ENCODE data around the gene KCNJ18.
"Not testable (repeated sequence)": the region's sequence is repeated elsewhere in the genome, so short reads cannot be mapped to it uniquely, and the experiment has no call there.

Gene KCNJ18

DNA sequence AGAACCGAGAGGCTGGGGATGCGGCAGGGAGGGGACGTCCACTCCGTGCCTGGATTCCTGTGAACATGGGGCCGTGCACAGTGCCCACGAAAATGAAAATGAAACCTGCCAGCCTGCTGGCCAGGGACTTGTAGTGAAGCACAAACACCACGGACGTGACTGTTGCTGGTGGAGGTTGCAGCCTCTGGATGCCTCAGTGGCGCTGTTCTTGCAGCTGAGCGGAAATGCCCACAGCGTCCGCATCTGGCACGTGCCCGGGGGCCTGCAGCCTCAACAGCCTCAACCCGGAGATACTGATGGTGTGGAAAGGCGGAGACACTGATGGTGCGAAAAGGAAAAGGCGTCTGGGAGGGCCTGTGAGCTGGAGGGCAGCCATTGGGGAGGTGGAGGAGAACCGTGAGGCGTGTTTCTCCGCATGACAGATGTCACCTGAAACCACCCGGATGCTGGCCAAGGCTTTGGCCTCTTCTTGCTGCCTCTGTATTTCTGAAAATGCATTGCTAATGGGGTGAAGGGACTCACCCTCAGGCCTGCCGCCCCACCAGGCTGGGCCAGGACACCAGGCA lies 44.8 kb downstream of the KCNJ18 start:
- not testable (repeated sequence) for DNase-seq

DNA sequence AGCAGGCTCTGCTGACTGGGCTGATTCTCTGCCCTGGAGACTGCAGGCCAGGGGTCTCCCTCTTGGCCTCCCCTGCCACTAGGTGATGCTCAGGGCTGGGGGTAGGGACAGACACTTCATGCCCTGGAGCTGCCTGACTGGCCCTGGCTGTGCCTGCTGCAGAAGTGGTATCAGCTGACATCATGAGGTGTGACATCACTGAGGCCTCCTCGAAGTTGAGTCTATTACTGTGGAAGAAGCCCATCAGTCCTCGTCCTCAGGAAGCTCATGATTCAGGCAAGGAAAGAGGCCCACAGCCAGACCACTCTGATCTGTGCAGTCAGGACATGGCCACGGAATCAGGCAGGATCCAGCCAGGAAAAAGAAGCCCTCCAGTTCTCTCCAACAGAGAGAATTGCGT lies 45.9 kb downstream of the KCNJ18 start:
- DNase-seq, result not testable (repeated sequence)

DNA sequence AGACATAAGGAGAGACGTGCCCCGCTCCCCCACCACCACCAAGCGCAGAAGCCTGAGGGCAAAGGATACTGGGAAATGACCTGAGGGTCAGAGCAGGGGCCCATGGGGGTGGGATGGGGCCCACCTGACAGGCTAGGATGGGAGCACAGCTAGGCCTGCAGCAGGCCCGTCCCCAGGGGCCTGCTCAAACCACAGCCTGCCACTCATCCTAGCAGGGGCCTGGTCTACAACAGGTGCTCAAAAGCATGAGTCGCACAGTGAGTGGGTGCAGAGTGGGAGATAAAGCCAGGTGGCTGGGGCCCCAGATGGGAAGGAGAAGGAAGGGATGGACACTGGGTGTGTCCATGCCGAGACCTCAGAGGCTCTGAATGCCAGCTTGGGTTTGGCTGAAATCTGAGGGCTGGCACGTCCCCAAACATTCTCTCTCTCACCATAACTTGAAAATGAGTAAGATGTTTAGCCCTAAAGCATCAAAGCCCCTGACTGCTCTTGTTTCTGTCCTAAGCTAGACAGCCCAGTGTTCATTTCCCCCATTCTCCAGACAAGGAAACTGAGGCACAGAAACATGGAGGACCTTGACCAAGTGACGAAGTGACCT lies 46.7 kb downstream of the KCNJ18 start:
- DNase-seq, result not testable (repeated sequence)

DNA sequence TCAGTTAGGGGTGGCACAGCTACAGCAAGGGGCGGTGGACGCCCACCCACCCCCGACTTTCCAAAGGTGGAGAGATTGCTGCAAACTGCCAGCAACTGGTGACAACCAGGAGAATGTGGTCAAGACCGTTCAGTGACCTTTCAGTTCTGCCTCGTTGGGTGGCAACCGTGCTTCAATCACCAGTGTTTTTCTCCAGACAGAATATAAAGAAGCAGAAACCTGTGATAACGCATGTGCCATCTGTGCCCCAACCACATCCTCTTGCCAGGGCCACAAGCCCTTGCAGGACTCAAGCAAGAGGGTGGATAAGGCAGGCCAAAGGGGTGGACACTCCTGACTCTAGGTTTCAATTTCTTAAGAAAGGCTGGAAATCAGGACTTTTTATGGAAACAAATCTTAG lies 47.2 kb downstream of the KCNJ18 start:
- DNase-seq, result not testable (repeated sequence)

DNA sequence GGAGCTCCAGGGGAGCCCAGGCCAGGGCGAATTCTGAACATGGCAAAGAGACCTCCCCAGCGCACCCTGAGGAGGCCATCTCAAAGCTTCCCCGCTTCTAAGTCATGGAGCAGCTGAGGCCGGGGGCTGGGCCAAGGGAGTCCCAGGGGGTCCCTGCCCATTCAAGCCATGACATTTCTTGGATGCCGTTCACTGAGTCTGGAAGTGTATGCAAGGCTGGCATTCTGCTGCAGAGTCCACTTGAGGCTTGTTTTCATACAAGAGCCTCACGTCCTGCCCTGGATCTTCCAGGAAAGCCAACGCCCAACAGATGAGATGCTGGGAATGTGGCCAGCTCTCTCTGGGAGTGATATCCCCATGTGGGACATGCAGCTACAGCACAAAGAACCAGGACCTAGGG lies 48.5 kb downstream of the KCNJ18 start:
- not testable (repeated sequence) for DNase-seq

DNA sequence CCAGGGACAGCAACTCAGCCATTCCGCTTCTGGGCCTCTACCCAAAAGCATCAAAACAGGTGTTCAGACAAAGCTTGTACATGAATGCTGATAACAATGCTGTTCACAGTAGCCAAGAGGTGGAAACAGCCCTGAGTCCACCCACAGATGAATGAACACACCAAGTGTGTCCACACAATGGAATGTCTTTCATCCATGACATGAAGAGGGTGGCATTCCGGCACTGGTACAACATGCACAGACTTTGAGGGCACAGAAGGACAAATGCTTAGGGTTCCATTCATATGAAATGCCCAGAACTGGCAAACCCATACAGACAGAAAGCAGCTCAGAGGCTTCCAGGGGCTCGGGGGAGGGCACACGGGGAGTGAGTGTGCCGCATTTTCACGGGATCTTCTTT lies 49.2 kb downstream of the KCNJ18 start:
- DNase-seq, result not testable (repeated sequence)

DNA sequence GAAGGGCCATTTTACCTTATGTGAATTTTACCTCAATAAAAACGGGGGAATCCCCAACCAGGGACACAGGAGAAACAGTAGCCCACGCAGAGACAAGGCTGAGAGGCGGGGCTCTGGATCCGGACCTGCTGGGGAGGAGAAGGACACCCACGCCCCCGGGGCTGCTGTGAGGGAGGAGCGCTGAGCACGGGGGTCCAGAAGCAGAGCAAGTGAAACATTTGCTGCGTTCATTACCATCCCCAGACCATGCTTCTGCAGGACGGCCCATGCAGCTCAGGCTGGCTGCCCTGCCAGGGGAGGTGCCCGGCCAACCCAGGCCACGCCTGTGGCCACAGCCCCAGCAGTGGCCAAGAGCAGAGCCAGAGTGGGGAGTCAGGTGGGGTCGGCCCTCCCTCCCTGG lies 50.0 kb downstream of the KCNJ18 start:
- DNase-seq, result no peak

DNA sequence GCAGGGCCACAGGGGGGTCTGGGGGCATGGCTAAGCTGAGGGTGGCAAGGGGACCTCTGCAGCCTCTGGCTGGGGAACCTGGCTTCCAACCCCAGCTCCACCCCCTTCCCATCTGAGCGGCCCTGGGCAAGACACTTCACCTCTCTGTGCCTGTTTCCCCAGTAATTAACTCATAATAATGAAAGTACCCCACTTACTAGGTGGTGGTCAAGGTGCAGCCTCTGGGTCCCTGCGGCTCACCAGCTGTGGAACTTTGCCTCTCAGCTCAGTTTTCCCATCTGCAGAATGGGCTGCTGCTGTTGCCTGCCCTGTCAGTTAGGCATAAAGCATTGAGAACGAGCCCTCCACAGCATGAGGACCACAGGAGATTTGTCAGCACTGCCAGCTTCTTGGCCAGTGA lies 51.8 kb downstream of the KCNJ18 start:
- DNase-seq, result not testable (repeated sequence)

DNA sequence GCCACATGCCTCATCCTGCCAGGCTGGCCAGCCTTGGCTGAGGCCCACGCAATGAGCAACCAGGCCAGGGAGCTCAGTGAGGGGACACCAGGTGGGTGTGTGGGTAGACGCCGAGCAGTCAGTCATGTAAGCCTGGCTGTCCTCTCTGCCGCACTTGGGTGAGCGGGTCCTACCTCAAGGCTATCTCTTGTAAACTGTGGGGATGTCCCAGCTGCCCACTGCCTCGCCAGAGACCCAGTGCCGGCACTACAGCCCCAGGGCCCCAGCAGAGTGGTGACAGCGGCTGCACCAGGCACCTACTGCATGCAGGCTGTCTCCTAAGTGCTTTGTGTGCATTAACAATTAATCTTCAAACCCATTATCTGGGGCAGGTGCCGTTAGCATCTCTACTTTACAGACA lies 52.3 kb downstream of the KCNJ18 start:
- not testable (repeated sequence) for DNase-seq

DNA sequence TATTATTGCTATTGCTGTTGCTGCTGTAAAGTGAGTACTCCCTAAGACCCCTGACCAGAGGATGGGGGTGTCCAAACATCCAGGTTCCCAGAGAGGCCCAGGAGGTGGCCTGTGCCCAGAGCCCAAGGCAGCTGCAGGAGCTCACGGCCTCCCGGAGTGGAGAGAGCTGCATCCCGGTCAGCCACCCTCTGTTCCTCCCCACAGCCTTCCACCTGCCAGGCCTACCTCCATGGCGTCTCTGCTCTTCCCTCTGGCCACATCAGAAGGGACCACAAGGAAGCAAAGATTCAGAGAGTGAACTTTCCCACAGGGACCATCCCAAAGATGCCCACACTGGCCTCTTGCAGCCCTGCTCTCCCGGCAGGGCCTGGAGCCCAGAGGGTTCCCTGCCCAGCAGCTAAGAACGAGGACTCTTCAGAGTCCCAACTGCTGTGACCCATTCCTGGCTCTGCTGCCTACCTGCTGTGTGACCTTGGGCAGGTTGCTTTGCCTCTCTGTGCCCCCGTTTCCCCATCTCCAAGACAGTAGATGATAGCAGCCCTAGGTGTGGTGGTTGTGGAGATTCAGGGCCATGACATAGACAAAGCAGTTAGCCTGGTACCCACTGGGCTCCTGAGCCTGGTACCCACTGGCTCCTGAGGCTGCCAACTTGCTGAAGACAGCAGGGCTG lies 53.2 kb downstream of the KCNJ18 start:
- not testable (repeated sequence) for DNase-seq

DNA sequence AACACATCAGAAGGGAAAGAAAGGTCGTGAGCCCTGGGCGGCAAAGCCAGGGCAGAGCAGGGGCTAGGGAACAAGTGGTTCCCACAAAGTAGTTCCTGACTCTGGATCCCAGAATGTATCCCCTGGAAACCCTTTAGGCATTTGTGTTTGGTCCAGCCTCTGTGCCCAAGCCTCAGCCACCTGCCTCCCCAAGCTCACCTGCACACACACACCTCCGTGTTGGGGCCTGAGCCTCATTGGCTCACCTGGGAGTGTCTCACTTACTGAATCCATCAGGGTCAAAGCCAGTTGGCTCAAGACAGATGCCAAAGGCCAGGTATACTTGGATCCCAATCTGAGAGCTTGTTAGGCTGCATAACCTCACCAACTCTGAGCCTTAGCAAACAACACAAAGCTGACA lies 54.1 kb downstream of the KCNJ18 start:
- not testable (repeated sequence) for DNase-seq

DNA sequence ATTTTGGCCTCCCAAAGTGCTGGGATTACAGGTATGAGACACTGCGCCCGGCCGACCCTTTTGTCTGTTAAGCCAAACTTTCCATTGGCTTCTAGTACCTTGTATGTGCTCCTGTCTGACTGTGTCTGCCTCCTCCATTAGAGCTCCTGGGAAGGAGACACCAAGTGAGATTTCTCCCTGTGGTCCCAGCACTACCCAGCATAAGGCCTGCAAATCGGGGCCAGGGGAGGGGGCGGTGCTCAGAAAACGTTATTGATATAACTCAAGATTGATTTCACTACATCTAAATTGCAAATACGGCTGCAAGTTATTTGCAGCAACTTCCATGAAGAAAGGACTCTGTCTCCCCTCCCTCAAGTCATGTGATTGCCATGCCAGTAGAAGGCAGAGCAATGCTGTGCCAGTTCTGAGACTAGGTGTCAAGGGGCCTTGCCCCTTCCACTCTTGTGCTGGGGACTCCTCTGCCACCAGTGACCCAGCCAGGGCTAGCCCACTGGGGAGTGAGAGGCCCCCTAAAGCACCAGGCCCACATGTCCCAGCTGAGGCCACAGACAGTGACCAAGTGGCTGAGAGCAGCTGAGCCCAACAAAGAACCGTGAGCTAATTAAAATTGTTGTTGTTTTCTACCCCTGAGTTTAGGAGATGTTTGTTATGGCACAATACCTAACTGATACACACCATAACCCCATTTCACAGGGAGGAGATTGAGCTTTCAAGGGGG lies 55.0 kb downstream of the KCNJ18 start:
- DNase-seq, result not testable (repeated sequence)

DNA sequence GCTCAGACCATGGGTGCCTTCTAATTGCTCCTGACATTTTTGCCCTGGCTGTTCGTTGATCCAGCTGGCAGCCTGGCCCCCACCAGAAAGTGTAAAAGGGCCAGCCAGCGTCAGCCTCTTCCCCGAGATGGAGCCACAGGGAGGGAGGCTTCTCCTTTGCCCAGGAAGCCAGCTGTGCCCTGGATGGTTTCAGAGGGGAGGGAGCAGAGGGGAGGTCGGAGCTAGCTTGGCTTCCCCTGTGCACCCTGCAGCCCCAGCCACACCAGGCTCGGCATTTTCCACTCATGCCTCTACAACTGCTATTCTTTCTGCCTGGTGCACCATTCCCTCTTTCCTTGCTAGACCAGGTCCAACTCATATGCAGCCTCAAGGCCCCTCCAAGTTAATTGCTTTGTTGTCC lies 56.4 kb downstream of the KCNJ18 start:
- DNase-seq, result not testable (repeated sequence)

DNA sequence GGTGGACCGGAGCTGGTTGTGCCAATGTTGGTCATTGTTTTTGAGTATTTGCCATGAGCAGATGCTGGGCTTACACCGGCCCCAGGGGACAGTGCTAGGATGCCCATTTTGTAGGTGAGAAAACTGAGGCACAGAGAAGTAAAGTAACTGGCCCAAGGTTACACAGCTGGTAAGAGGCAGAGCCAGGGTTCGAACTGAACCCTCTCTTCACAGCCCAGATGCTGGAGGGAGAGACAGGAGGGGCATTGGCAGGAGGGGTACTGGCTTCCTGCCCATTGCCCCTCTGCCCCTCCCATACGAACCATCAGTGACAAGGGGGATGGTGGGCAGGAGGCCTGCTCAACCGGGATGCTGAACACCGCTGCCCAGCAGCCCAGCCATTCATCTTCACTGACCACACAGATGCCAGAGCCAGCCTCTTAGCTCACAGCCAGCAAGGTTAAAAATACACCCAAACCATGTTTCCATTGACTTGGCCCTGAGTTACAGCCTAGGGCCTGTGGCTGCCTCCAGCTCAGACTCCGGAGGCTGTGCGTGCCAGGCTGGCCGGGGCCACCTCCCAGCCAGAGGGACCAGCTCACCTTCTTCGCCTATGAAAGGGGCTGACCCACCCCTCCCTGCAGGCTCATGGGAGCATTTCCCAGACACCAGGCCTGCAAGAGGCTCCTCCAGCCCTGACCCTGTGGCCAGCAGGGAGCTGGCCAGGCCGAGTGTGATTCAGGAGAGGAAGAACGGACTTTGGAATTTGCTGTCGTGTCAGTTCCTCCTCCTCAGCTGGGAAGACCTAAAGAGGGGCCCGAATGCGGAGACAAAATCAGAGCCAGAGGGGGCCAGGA lies 57.6 kb downstream of the KCNJ18 start:
- DNase-seq, result not testable (repeated sequence)

DNA sequence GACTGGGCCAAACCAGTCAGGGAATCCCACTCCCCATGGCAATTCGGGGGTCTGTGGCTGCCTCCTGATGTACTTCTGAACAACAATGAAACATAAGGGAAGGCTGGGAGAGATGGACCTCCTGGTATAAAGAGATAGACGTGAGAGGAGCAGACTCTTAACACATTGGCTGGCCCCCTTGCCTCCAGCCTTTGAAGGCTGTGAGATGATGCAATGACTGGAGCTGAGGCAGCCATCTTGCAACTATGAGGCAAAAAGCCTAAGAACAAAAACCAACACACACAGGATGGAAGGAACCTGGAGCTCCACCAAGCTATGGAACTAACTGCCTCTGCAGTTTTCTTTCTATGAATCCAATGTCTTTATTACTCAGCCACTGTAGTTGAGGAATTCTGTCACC lies 58.8 kb downstream of the KCNJ18 start:
- DNase-seq, result not testable (repeated sequence)

Measured in NCI-H1436 treated with DMSO at 0.1 percent for 48 hours (cell line).